Spinal cord (tissue), 10 donors: ENCODE data around the gene PGAM1. TPM values are rescaled to one million over a fixed set of nuclear protein-coding genes. Genes with fewer than 3 reads are reported as not detected.

Source experiments
- DNase-seq, 6 donors: peaks; one replicate each; pipeline versions ENCODE4 v3.0.0 to v3.0.0-alpha.2; 2013 to 2015; ENCODE audit warnings: low spot score in 6 of 6, low read depth in 4 of 6
- H3K27ac ChIP-seq: one replicate; pipeline ENCODE4 v1.5.1; 2013; ENCODE audit warnings: low read depth, low read length, control low read depth
- H3K27me3 ChIP-seq: one replicate; pipeline ENCODE4 v1.6.1; 2013; ENCODE audit warnings: low read length; ENCODE audit not compliant: control insufficient read depth, insufficient read depth
- H3K36me3 ChIP-seq: one replicate; pipeline ENCODE4 v1.6.1; 2013; ENCODE audit warnings: low read length; ENCODE audit not compliant: control insufficient read depth, insufficient read depth
- H3K4me1 ChIP-seq: one replicate; pipeline ENCODE4 v1.6.1; 2013; ENCODE audit warnings: low read length; ENCODE audit not compliant: control insufficient read depth, insufficient read depth
- H3K4me3 ChIP-seq: one replicate; pipeline ENCODE4 v1.5.1; 2013; ENCODE audit warnings: low read depth, low read length, control low read depth
- H3K9me3 ChIP-seq: one replicate; pipeline ENCODE4 v1.6.1; 2013; ENCODE audit warnings: low read length; ENCODE audit not compliant: control insufficient read depth, insufficient read depth
- WGBS: methylation state at CpG from one replicate; pipeline ENCODE4 v1.1.5; 2013; ENCODE audit warnings: missing lambda C conversion rate; ENCODE audit not compliant: insufficient coverage; 5-methylcytosine and 5-hydroxymethylcytosine counted together
- polyA plus RNA-seq, 2 donors: library from polyadenylated mRNA; unstranded; fragments of 120-200 nt; gene quantifications; one replicate each; pipeline ENCODE4 v1.2.1, GENCODE V29; 2013; ENCODE audit not compliant: insufficient read length in 2 of 2
- total RNA-seq, 2 donors: library from RNA; depleted of rRNA in 1 of 2; stranded (reverse); fragments of 120-200 nt in 1 of 2; fragments of >200 nt in 1 of 2; gene quantifications; one replicate each; pipeline versions ENCODE4 v1.2.3 to v1.2.4, GENCODE V29; 2013 to 2014
- donor health status: healthy.

PGAM1 gene
- total and polyA plus RNA-seq, 4 donors: 217 to 404 (median 341) TPM

DNA sequence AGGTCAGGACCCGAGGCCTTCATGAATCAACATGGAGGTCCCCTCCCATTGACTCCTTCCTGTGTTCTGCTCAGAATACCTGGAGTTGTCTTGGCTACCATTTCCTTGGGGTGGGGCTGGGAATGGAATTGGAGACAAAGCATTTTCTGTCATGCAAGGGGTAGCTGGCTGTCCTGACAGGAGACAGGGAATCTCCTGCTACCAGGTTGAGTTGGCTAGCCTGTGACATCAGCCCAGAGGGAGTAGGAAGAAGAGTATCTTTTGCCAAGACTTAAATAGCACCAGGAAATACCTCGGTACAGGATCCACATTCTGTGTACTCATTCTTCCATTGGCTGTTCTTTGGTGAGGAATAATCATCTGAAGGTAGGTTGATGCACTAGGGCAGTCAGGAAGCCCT lies 24.8 kb downstream of the PGAM1 start:
- no peaks in the 10 kb centered on the region for H3K9me3 ChIP-seq
- peaks cover 21% of the 10 kb centered on the region for H3K4me1 ChIP-seq
- peaks cover 43% of the 10 kb centered on the region for H3K36me3 ChIP-seq
- no peak for DNase-seq
- no peaks in the 10 kb centered on the region for H3K27me3 ChIP-seq
- no CpG with 5 or more reads among the region's 2 CpGs for WGBS
- no peak overlapping the region for H3K4me3 ChIP-seq
- H3K27ac ChIP-seq: no peak overlapping the region

DNA sequence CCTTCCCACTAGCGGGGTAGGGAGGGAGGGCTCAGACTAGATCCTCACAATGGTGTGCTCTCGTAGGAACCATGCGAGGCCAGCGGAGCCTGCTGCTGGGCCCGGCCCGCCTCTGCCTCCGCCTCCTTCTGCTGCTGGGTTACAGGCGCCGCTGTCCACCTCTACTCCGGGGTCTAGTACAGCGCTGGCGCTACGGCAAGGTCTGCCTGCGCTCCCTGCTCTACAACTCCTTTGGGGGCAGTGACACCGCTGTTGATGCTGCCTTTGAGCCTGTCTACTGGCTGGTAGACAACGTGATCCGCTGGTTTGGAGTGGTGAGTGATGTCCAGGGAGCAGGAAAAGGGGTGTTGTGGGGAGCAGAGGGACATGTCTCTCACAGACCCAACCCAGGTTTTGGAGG lies 25.6 kb downstream of the PGAM1 start:
- 92% methylated on average over 15 of the region's 17 CpGs for WGBS
- peaks cover 46% of the 10 kb centered on the region for H3K36me3 ChIP-seq
- no peaks in the 10 kb centered on the region for H3K9me3 ChIP-seq
- DNase-seq: no peak
- H3K4me1 ChIP-seq: peaks cover 19% of the 10 kb centered on the region
- H3K4me3 ChIP-seq: no peak overlapping the region
- H3K27me3 ChIP-seq: no peaks in the 10 kb centered on the region
- no peak overlapping the region for H3K27ac ChIP-seq

DNA sequence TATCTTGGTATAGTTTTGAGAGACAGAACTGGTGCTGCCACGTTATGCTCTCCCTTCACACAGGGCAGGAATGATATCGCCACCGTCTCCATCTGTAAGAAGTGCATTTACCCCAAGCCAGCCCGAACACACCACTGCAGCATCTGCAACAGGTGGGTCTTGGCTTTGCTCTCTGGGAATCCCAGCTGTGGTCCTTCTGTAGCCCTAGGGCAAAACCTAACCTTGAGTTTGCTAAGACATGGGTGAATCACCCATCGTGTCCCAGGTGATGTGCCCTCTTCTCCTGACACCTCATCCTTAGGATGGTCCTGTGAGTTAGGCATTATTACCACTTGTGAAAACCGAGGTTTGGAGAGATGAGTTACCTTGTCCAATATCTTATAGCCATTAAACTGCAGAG lies 26.4 kb downstream of the PGAM1 start:
- H3K27me3 ChIP-seq: no peaks in the 10 kb centered on the region
- peaks cover 54% of the 10 kb centered on the region for H3K36me3 ChIP-seq
- H3K27ac ChIP-seq: no peak overlapping the region
- peaks cover 11% of the 10 kb centered on the region for H3K4me1 ChIP-seq
- DNase-seq: no peak
- H3K4me3 ChIP-seq: no peak overlapping the region
- no peaks in the 10 kb centered on the region for H3K9me3 ChIP-seq
- 94% methylated on average over 4 of the region's 6 CpGs for WGBS

DNA sequence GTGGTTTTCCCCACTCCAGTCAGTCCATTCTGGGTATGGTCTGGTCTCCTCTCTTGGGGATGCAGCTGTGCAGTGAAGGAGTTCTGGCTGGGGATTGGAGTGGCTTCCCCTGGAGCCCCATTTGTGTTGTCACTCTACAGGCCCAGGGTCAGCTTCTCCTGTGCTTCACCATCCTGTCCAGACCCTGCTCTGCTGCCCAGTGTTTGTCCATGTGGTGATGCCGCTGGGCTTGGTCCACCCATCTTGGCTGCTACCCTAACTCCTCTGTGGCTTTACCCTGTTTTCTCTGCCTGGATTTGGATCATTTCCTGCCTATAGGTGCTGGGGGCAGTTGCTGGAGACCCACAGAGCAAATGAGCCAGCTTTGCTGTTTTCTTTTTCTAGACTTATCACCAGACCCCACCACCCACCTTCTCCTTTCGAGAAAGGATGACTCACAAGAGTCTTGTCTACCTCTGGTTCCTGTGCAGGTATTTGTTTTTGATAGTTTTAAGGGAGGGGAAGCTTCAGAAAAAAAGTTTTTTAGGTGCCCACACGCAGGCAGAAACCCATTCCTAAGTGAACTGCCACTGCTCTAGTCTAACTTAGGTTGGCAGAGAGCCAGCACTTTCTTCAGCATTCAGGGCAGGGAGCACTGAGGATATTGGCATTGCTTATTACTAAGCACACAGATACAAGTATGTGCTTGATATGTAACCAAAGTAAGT lies 28.5 kb downstream of the PGAM1 start:
- H3K36me3 ChIP-seq: peaks cover 75% of the 10 kb centered on the region
- peaks cover 7% of the 10 kb centered on the region for H3K4me1 ChIP-seq
- DNase-seq: peak in 4 of 6 donors; percentile 13 to 60 (median 39)
- H3K4me3 ChIP-seq: no peak overlapping the region
- H3K27ac ChIP-seq: no peak overlapping the region
- no peaks in the 10 kb centered on the region for H3K9me3 ChIP-seq
- H3K27me3 ChIP-seq: no peaks in the 10 kb centered on the region
- WGBS: 66% methylated on average over 2 of the region's 3 CpGs

DNA sequence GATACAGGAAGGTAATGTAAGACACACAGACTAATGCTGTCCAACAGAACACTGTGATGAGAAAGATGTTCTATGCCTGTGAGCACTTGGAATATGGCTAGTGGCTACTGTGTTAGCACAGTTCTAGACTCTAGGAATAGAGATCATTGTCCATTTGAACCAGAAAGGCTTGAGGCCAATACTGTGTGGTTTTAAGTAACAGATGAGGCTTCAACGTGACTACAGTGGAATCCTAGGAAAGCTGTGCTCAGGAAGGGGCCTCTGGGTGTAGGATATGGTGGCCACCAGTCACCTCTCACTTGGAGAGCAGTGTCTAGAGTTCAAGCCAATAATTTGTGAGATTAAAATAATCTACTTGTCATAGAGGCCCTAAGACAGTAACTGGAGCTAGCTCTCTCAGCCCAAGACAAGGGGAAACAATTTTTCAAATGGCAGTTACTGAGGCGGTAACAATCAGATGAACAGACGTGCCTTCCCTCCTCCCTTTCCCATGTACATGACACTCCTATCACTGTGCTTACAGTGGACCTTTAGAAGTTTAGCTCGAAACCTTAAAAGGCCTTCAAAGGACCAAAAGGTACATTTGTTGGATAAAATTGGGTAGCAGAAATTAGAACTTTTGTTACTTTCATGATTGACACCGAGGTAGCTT lies 30.2 kb downstream of the PGAM1 start:
- H3K9me3 ChIP-seq: no peaks in the 10 kb centered on the region
- H3K27me3 ChIP-seq: no peaks in the 10 kb centered on the region
- no peak overlapping the region for H3K4me3 ChIP-seq
- DNase-seq: no peak
- peaks cover 87% of the 10 kb centered on the region for H3K36me3 ChIP-seq
- peaks cover 7% of the 10 kb centered on the region for H3K4me1 ChIP-seq
- H3K27ac ChIP-seq: no peak overlapping the region
- WGBS: 85% methylated on average over 2 of the region's 5 CpGs

DNA sequence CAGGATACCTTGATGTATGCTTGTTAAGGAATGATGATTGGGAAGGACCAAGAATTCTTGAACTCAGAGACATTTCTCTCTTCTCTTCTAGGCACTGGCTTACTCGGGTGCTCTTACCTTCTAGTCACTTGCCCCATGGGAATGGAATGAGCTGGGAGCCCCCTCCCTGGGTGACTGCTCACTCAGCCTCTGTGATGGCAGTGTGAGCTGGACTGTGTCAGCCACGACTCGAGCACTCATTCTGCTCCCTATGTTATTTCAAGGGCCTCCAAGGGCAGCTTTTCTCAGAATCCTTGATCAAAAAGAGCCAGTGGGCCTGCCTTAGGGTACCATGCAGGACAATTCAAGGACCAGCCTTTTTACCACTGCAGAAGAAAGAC lies 30.7 kb downstream of the PGAM1 start:
- Histone ChIP-seq H3K4me3 (no peak overlapping the region), H3K9me3 (no peaks in the 10 kb centered on the region), H3K27me3 (no peaks in the 10 kb centered on the region), H3K27ac (no peak overlapping the region), H3K4me1 (peaks cover 7% of the 10 kb centered on the region), H3K36me3 (peaks cover 83% of the 10 kb centered on the region)
- DNase-seq: no peak
- 62% methylated on average over 2 of the region's 3 CpGs for WGBS

DNA sequence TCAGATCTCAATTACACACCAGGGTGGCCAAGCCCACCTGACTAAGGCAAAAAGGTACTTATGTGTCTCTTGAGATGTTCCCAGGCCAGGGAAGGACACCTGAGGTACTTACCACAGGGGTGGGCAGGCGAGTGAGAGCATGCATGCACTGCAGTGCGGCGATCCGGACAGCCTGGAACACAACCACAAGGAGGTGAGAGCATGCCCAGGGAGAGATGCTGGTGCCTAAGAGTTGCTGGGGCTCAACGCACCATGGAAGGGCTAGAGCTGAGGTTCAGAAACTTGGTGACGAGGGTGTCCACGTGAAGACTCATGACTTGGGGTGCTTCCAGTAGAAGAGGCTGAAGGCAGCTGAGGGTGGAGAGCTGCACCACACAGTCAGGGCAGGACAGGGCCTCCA lies 33.1 kb downstream of the PGAM1 start:
- peaks cover 5% of the 10 kb centered on the region for H3K4me1 ChIP-seq
- WGBS: over 99% methylated on average over 7 of the region's 7 CpGs
- no peak for DNase-seq
- H3K36me3 ChIP-seq: peaks cover 76% of the 10 kb centered on the region
- no peak overlapping the region for H3K27ac ChIP-seq
- H3K27me3 ChIP-seq: no peaks in the 10 kb centered on the region
- H3K4me3 ChIP-seq: no peak overlapping the region
- no peaks in the 10 kb centered on the region for H3K9me3 ChIP-seq

DNA sequence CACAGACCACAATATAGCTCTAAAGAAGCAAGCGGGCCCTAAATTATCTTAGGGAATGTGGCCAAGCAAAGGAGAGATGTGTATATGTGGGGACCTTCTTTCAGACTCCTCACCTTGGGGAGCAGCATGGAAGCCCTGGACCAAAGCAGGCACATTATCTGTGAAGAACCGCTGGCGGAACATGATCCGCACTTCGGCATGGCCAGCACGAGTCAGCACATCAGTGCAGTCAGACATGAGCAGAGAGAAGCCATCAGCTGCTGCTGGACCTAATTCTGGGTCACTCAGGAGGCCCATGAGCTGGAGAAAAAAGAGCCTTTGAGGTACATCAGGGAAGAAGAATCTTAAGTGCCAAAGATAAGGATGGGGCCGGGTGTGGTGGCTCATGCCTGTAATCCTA lies 33.9 kb downstream of the PGAM1 start:
- Histone ChIP-seq H3K36me3 (peaks cover 78% of the 10 kb centered on the region), H3K27ac (no peak overlapping the region), H3K4me3 (no peak overlapping the region), H3K9me3 (no peaks in the 10 kb centered on the region), H3K4me1 (no peaks in the 10 kb centered on the region), H3K27me3 (no peaks in the 10 kb centered on the region)
- no peak for DNase-seq
- 85% methylated on average over 6 of the region's 7 CpGs for WGBS

DNA sequence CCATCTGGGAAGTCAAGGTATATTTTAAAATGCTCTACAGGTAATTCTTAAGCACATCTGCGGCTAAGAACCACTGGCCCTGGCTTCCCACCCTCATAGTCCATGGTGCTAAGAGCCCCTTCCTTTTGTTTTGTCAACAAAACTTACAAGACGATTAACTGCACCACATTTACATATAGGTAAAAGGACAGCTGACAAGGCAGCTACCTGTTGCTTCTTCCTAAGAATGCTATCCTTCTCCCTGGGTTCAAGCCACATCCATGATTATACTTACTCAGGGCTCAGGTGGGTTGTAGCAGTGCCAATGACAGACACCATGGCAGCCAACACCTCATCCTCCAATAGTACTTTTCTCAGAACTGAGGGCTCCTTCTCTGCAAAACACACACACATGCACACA lies 36.3 kb downstream of the PGAM1 start:
- Histone ChIP-seq H3K36me3 (peaks cover 83% of the 10 kb centered on the region), H3K27ac (no peak overlapping the region), H3K4me1 (no peaks in the 10 kb centered on the region), H3K4me3 (no peak overlapping the region), H3K27me3 (no peaks in the 10 kb centered on the region), H3K9me3 (no peaks in the 10 kb centered on the region)
- DNase-seq: no peak
- WGBS: 100% methylated on average over 1 of the region's 2 CpGs
